ENCODE data around the gene ZBTB20. TPM values are rescaled to one million over a fixed set of nuclear protein-coding genes. Genes with fewer than 3 reads are reported as not detected.

Gene ZBTB20
- total RNA-seq, 1 donor from 2014 or later = 61.0 TPM

DNA sequence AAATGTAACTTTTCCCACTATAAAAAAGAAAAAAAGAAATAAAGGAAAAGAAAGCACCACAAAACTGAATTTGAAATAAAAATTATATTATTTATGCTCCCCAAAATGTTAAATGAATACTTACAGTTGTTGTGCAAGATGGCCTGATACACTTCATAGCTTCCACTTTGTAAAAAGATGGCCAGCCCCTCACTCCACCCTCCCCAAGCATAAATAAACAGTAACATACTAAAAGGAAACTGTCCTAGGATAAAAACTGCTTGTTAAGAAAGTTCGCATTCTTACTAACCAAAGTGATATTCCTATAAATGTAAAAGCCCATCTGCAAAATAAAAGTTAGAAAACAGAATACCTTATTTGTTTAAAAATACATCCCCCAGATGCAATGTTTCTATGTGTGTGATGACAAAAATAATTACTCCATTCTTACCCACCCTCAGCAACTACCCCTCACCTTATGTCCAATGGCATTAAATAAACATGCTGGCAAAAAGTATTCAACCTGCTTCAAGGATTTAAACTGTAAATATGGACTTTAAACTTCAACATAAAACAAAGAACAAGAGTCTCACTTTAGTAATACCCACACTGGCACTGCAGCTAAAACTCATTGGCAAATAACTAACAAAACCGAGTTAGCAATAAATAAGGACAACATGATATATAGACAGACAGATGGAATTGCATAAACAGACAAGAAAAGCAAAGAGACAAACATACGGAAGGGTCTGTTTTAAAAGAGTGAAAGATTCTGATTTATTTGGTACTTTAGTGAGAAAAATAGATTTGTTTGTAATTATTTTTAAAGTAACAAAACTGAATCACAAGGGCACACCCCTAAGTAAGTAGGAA is 47.7 kb downstream of the ZBTB20 start:
- ATAC-seq (no peak), DNase-seq (no peak)
- Histone ChIP-seq H3K9me3 (no peaks in the 10 kb centered on the region), H3K27me3 (no peaks in the 10 kb centered on the region), H3K36me3 (no peaks in the 10 kb centered on the region), H3K4me3 (peak overlapping the region; percentile 51), H3K4me1 (peaks cover 13% of the 10 kb centered on the region), H3K27ac (peak overlapping the region; percentile 70)
- TF ChIP-seq CTCF (IDR thresholded peaks at IDR 0.05) = no peak
- intact Hi-C loops (cut with DNase I) = no loop called here

GRCh38 chr3:115098354-115099073 is 48.6 kb downstream of the ZBTB20 start:
- Histone ChIP-seq H3K36me3 (no peaks in the 10 kb centered on the region), H3K27ac (no peak overlapping the region), H3K9me3 (no peaks in the 10 kb centered on the region), H3K4me1 (peaks cover 13% of the 10 kb centered on the region), H3K4me3 (peak overlapping the region; percentile 51), H3K27me3 (no peaks in the 10 kb centered on the region)
- TF ChIP-seq CTCF (IDR thresholded peaks at IDR 0.05) = no peak
- ATAC-seq = no peak
- intact Hi-C loops (cut with DNase I) = no loop called here
- DNase-seq = no peak

DNA sequence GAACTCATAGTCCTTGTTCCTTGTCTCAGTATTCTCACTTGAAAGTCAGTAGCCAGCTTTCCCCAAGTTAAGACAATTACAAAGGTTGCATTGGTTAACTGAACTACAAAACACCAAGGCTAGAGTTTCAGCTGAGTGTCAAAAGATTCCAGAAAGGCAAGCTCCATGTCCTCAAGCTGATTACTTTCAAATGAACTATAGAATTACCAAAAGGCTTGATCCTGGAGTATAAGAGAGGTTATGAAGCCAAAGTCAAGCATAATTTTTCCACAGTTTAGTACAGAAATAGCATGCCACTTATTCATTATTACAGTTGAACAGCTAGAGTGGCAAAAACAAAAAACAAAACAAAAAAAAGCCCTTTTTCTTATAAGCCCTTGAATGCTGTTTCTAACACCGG is 51.9 kb downstream of the ZBTB20 start:
- DNase-seq = no peak
- no peaks in the 10 kb centered on the region for H3K36me3 ChIP-seq
- intact Hi-C loops (cut with DNase I) = no loop called here
- H3K27ac ChIP-seq = no peak overlapping the region
- peaks cover 7% of the 10 kb centered on the region for H3K4me1 ChIP-seq
- no peaks in the 10 kb centered on the region for H3K27me3 ChIP-seq
- no peak for TF ChIP-seq CTCF (IDR thresholded peaks at IDR 0.05)
- H3K9me3 ChIP-seq = no peaks in the 10 kb centered on the region
- ATAC-seq = no peak
- H3K4me3 ChIP-seq = no peak overlapping the region

- H3K36me3 ChIP-seq = no peaks in the 10 kb centered on the region
- peaks cover 7% of the 10 kb centered on the region for H3K4me1 ChIP-seq
- H3K27ac ChIP-seq = no peak overlapping the region
- intact Hi-C loops (cut with DNase I) = no loop called here
- peak; percentile 62 for TF ChIP-seq CTCF (IDR thresholded peaks at IDR 0.05)
- ATAC-seq = peak; percentile 98
- H3K4me3 ChIP-seq = no peak overlapping the region
- DNase-seq = peak; percentile 67
- no peaks in the 10 kb centered on the region for H3K9me3 ChIP-seq
- H3K27me3 ChIP-seq = no peaks in the 10 kb centered on the region
These were observed 54.8 kb downstream of the ZBTB20 start for GRCh38 chr3:115092220-115092791.

DNA sequence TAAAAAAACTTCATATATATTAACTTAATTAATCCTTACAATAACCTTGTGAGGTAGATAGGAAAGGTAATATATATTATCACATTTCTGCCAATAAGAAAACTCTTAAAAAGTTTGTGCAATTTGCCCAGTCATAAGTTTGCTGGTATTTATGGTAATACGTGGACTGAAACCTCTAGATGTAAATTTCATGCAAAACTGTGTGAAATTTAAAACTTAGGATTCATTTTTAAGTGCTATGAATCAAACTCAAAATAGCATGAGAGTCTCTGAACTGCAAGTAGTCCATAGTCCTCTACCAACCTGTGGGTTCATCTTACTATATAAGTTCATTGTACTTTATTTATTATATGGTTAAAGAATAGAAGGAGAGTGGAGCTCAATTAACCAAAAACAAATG is 56.4 kb downstream of the ZBTB20 start:
- Histone ChIP-seq H3K27me3 (no peaks in the 10 kb centered on the region), H3K36me3 (no peaks in the 10 kb centered on the region), H3K4me1 (peaks cover 5% of the 10 kb centered on the region), H3K4me3 (no peak overlapping the region), H3K9me3 (no peaks in the 10 kb centered on the region), H3K27ac (no peak overlapping the region)
- DNase-seq = no peak
- intact Hi-C loops (cut with DNase I) = no loop called here
- no peak for ATAC-seq
- no peak for TF ChIP-seq CTCF (IDR thresholded peaks at IDR 0.05)

All from upper lobe of right lung (tissue), 1 donor.